DOHH2 (cell line): ENCODE measurements around the gene WASL.

ENCODE experiments used
- EZH2phosphoT487 ChIP-seq: fragments of 200-600 bp; sonication (generic); IDR thresholded peaks from 2 replicates; pipeline ENCODE4 v1.6.1; 2017; ENCODE audit warnings: borderline replicate concordance, mild to moderate bottlenecking, antibody characterized with exemption, low read length, moderate library complexity, mixed read lengths
- TF ChIP-seq, protein P1 (sequence below): fragments of 200-600 bp; sonication (generic); IDR thresholded peaks from one replicate; pipeline ENCODE4 v1.5.1; 2014; ENCODE audit warnings: antibody characterized with exemption, mild to moderate bottlenecking, low read depth, low read length; ENCODE audit not compliant: poor library complexity, severe bottlenecking

- TF ChIP-seq, protein P1, sequence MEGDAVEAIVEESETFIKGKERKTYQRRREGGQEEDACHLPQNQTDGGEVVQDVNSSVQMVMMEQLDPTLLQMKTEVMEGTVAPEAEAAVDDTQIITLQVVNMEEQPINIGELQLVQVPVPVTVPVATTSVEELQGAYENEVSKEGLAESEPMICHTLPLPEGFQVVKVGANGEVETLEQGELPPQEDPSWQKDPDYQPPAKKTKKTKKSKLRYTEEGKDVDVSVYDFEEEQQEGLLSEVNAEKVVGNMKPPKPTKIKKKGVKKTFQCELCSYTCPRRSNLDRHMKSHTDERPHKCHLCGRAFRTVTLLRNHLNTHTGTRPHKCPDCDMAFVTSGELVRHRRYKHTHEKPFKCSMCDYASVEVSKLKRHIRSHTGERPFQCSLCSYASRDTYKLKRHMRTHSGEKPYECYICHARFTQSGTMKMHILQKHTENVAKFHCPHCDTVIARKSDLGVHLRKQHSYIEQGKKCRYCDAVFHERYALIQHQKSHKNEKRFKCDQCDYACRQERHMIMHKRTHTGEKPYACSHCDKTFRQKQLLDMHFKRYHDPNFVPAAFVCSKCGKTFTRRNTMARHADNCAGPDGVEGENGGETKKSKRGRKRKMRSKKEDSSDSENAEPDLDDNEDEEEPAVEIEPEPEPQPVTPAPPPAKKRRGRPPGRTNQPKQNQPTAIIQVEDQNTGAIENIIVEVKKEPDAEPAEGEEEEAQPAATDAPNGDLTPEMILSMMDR = no peak
- TF ChIP-seq EZH2phosphoT487 = no peak
Observed at GRCh38 chr7:123662293-123662692, 86.5 kb downstream of the WASL start.
